Measurements from ENCODE around the gene KLHL35. TPM values are rescaled to one million over a fixed set of nuclear protein-coding genes. Genes with fewer than 3 reads are reported as not detected.

Gene KLHL35
- polyA plus RNA-seq, 1 donor: 5.7 TPM

DNA sequence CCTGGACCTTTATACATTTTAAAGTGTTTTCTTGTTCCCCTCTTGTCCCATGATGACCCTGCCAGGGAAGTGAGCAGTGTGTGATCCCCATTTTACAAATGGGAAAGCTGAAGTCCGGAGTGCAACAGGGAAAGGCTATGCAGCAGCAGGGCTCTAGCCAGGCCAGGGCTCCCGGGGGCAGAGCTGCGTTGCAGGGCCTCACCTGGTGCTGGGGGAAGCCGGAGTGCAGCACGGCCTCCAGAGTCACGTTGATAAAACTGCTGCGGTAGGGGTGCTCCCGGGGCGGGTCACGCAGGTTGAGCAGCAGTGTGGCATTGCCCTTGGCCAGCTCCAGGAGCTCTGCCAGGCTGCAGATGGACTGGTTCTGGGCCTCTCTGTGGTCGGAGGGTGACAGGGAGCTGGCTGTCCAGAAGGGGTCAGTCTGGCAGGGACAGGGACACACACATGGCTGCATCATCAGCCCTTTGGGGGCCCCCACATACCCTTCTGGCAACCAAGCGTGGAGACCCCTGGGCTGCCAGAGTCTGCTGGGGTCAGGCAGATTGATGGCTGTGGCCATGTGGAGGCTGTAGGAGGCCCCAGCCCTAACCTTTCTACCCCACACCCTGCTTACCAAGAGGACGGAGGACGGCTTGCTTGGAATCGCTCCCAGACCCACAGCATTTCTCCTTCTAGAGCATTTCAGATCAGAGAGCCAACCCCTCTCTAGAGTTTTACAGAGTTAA, 9.3 kb upstream of the KLHL35 start:
- no peak for DNase-seq (ENCODE audit: low read depth)

DNA sequence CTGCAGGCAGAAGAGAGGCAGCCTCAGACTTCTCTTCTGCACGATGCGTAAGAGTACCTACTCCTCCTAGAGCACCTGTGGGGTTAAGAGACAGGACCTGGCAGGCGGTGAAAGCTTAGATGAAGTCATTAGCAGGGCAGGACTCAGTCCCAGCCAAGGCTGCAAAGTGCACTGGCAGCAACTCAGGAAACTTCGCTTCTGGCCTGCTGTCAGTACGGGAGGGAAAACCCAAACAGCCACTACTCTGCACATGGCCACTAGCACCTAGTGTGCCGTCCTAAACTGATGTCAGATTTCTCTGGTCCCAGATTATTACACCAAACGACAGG, 8.8 kb upstream of the KLHL35 start:
- DNase-seq (ENCODE audit: low read depth): no peak

GRCh38 chr11:75440960-75441803, 8.2 kb upstream of the KLHL35 start:
- no peak for DNase-seq (ENCODE audit: low read depth)

GRCh38 chr11:75439495-75440120, 6.6 kb upstream of the KLHL35 start:
- DNase-seq (ENCODE audit: low read depth): no peak

DNA sequence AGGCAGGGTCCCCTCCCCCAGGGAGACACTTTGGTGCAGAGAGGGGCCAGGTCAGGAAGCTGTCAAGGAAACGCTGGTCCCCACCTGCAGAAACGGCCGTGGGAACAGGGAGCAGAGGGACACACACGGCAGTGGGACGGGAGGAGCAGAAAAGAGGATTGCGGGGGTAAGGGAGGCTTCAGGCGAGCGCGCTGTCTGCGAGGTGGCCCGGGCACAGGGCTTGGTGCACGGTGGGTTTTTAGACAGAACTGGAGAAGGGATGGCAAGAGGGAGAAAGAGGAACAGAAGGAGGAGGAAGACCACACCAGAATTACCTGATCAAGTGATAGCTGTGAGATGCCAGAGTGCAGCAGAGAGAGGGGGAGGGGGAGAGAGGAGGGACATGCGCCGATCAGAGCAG, 6.0 kb upstream of the KLHL35 start:
- DNase-seq (ENCODE audit: low read depth): no peak

DNA sequence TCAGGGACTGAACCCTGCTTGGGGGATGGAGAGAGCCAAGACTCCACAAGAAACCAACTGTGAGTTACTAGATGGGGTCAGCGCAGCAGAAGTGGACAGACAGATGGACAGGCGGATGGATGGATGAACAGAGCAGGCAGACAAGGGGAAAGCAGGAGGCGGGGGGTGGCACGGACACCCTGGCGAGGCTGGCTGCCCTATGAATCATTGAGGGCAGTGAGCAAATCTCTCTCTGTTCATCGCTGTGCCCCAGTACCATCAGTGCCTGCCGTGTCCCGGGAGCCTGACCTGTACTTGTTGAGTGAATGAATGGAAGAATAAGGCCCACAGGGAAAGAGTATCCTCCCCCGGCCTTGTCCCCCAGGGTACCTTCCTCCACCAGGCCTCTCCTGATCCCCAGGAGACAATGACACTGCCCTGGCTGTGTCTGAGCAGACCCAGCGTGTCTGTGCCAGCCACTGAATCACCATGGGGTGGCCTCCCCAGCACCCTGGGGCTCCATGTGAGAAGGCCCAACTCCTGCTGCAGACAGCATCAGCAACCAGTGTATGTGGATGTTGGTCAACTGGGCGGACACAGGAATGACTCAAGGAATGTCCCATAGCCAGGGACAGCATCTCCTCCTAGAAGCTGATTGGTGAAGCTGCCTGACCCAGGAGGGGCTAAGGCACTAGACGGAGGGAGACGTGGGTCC, 5.1 kb upstream of the KLHL35 start:
- DNase-seq (ENCODE audit: low read depth): no peak

GRCh38 chr11:75436806-75437205, 3.8 kb upstream of the KLHL35 start:
- no peak for DNase-seq (ENCODE audit: low read depth)

DNA sequence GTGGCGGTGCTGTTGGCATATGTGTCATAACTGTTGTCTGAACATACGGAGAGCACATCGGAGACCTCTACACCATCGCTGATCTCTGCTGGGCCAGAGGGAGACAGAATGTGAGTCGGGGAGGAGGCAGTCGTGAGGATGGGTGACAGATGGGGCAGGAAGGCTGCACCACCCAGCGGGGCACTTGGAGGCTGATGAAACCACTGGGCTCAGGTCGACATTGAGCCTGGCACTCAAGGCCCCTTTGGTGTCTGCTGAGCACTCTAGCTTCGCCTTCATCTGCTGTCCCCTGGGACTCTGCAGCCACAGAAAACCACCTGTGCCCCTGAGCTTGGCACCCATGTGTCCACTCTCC, 2.5 kb upstream of the KLHL35 start:
- no peak for DNase-seq (ENCODE audit: low read depth)

GRCh38 chr11:75434886-75435570, 2.0 kb upstream of the KLHL35 start:
- no peak for DNase-seq (ENCODE audit: low read depth)

GRCh38 chr11:75434051-75434450, 1.0 kb upstream of the KLHL35 start:
- no peak for DNase-seq (ENCODE audit: low read depth)

GRCh38 chr11:75433443-75433842, 440 bp upstream of the KLHL35 start:
- DNase-seq (ENCODE audit: low read depth): no peak

DNA sequence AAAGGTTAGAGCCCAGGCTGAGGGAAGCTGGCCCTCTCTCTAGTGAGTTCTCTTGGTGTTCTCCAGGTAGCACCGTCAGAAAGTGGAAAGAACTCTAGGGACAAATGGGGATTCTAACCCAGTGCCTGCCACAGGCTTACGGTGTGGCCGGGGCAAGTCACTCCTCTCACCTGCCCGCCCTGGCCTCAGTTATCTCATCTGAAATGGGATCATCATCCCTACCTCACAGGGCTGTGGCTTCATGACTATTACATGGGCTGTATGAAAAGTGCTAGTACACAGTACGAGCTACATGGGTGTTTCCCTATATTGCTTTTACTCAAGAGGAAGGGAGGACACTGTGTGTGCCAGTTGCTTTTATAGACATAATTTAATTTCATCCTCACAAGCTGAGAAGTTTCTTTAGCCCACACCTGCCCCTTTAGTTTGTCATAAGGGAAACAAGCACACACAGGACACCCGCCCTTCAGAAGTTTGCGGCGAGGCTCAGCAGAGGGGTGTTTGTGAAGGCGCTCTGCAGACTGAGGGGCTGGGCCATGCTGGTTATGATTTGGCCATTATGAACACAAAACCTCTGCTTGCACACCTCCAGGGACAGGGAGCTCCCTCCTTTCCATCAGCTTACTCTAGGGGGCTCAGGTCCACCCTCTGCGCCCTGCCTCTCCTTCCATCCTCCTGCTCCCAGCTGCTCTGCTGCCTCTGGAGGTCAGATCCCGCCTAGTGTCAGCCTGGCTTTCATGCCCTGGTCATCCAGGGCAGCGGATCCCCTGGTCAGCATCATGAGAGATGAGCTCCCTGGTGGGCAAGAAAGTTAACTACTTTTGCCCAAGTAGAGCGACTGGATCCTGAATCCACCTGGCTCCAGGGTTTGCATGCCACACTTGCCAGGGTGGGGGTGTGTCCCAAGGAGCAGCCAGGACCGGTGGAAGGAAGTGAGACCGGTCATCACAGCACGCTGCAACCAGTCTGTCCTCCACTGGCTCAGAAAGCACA, 1.2 kb downstream of the KLHL35 start:
- DNase-seq (ENCODE audit: low read depth): no peak

GRCh38 chr11:75430714-75431532, 2.1 kb downstream of the KLHL35 start:
- DNase-seq (ENCODE audit: low read depth): no peak

GRCh38 chr11:75429902-75430713, 2.9 kb downstream of the KLHL35 start:
- DNase-seq (ENCODE audit: low read depth): peak; percentile 22

GRCh38 chr11:75429641-75429901, 3.4 kb downstream of the KLHL35 start:
- DNase-seq (ENCODE audit: low read depth): no peak

GRCh38 chr11:75428989-75429640, 3.9 kb downstream of the KLHL35 start:
- DNase-seq (ENCODE audit: low read depth): no peak

GRCh38 chr11:75428281-75428724, 4.7 kb downstream of the KLHL35 start:
- peak; percentile 69 for DNase-seq (ENCODE audit: low read depth)

GRCh38 chr11:75427181-75427580, 5.8 kb downstream of the KLHL35 start:
- no peak for DNase-seq (ENCODE audit: low read depth)

Measured in forelimb muscle (tissue), 1 donor.